ENCODE data around the gene AHRR.

DNA sequence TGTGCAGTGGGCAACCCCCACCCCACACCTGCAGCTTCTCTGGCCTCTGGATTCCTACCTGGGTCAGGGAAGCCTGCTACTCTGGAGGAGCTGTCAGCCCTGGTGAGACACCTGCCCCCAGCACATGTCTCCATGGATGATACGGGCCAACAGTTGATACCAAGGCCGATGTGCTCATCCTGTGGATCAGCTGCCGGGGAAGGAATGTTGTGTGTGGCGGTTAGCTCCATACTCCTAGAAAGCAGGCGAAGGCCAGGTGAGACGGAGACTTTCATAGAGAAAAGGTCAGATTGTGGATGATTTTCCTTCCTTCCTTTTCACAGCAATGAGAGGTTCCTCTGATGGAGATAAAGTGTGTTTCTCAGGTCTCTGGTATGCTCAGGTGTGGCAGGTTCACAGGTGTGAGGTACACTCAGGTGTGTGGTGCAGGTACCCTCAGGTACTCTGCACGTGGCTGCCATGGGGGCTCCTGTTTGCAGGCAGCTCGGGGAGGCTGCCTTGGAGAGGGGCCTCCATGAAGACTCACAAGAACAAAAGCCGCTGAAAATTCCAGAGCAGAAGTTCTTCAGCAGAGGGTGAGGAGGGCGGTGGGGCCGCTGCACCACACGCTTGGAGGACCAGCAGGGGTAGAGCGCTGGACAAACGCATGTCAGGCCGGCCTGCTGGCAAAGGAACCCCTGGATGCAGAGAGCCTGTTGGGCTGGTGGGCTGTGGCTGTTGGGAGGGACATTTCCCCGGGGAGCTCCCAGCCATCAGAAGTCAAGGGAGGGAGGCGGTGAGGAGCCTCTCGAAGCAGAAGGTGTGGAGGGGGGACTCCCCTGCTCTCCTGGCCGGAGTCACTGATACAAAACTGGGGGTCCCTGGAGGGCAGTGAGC is 5.1 kb upstream of the AHRR start:
- TF ChIP-seq, protein P1, sequence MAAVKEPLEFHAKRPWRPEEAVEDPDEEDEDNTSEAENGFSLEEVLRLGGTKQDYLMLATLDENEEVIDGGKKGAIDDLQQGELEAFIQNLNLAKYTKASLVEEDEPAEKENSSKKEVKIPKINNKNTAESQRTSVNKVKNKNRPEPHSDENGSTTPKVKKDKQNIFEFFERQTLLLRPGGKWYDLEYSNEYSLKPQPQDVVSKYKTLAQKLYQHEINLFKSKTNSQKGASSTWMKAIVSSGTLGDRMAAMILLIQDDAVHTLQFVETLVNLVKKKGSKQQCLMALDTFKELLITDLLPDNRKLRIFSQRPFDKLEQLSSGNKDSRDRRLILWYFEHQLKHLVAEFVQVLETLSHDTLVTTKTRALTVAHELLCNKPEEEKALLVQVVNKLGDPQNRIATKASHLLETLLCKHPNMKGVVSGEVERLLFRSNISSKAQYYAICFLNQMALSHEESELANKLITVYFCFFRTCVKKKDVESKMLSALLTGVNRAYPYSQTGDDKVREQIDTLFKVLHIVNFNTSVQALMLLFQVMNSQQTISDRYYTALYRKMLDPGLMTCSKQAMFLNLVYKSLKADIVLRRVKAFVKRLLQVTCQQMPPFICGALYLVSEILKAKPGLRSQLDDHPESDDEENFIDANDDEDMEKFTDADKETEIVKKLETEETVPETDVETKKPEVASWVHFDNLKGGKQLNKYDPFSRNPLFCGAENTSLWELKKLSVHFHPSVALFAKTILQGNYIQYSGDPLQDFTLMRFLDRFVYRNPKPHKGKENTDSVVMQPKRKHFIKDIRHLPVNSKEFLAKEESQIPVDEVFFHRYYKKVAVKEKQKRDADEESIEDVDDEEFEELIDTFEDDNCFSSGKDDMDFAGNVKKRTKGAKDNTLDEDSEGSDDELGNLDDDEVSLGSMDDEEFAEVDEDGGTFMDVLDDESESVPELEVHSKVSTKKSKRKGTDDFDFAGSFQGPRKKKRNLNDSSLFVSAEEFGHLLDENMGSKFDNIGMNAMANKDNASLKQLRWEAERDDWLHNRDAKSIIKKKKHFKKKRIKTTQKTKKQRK (IDR thresholded peaks at IDR 0.05; ENCODE audit: borderline replicate concordance, low read depth, low read length): no peak
- TF ChIP-seq KLF1 (tag; IDR thresholded peaks at IDR 0.05) (no peak), RBBP5 (IDR thresholded peaks at IDR 0.05; ENCODE audit: borderline replicate concordance, insufficient read depth, low read length, poor library complexity, severe bottlenecking) (no peak)
- TF ChIP-seq, protein P2, sequence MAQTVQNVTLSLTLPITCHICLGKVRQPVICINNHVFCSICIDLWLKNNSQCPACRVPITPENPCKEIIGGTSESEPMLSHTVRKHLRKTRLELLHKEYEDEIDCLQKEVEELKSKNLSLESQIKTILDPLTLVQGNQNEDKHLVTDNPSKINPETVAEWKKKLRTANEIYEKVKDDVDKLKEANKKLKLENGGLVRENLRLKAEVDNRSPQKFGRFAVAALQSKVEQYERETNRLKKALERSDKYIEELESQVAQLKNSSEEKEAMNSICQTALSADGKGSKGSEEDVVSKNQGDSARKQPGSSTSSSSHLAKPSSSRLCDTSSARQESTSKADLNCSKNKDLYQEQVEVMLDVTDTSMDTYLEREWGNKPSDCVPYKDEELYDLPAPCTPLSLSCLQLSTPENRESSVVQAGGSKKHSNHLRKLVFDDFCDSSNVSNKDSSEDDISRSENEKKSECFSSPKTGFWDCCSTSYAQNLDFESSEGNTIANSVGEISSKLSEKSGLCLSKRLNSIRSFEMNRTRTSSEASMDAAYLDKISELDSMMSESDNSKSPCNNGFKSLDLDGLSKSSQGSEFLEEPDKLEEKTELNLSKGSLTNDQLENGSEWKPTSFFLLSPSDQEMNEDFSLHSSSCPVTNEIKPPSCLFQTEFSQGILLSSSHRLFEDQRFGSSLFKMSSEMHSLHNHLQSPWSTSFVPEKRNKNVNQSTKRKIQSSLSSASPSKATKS (CRISPR knock-in tag; IDR thresholded peaks at IDR 0.05): no peak
